OCI-LY1 (cell line): ENCODE measurements around the gene RAB24.

Experiments
- H2AFZ ChIP-seq: fragments of 200-600 bp; sonication (generic), shearing (Covaris generic); 2 replicates; pipeline ENCODE4 v1.6.0; 2014; ENCODE audit warnings: antibody characterized with exemption, mild to moderate bottlenecking, low read length
- H3F3A ChIP-seq: fragments of 200-600 bp; sonication (generic), shearing (Covaris generic); 2 replicates; pipeline ENCODE4 v1.6.0; 2014; ENCODE audit warnings: mild to moderate bottlenecking, antibody characterized with exemption, low read length, moderate library complexity; ENCODE audit not compliant: insufficient read depth
- H3K27ac ChIP-seq: fragments of 200-600 bp; sonication (generic); 2 replicates; pipeline ENCODE4 v1.5.1; 2014; ENCODE audit warnings: low read length, mixed run types, mild to moderate bottlenecking, low read depth; ENCODE audit not compliant: poor library complexity, severe bottlenecking
- H3K27me3 ChIP-seq: fragments of 200-600 bp; sonication (generic); 2 replicates; pipeline ENCODE4 v1.6.0; 2014; ENCODE audit warnings: antibody characterized with exemption, mild to moderate bottlenecking, low read length, moderate library complexity; ENCODE audit not compliant: insufficient read depth
- H3K36me3 ChIP-seq: fragments of 200-600 bp; sonication (generic); 2 replicates; pipeline ENCODE4 v1.6.1; 2014; ENCODE audit warnings: mild to moderate bottlenecking, antibody characterized with exemption, low read length, moderate library complexity, mixed read lengths; ENCODE audit not compliant: insufficient read depth
- H3K4me1 ChIP-seq: fragments of 200-600 bp; sonication (generic); 2 replicates; pipeline ENCODE4 v1.5.1; 2014; ENCODE audit warnings: mild to moderate bottlenecking, low read length, moderate library complexity; ENCODE audit not compliant: insufficient read depth, severe bottlenecking
- H3K4me2 ChIP-seq: fragments of 200-600 bp; sonication (generic), shearing (Covaris generic); 2 replicates; pipeline ENCODE4 v1.6.1; 2014; ENCODE audit warnings: low read length
- H3K4me3 ChIP-seq: fragments of 200-600 bp; sonication (generic); 2 replicates; pipeline ENCODE4 v1.5.1; 2014; ENCODE audit warnings: low read length, low read depth, mild to moderate bottlenecking, mixed read lengths; ENCODE audit not compliant: poor library complexity, severe bottlenecking
- H3K79me2 ChIP-seq: fragments of 200-600 bp; shearing (Covaris generic); 2 replicates; pipeline ENCODE4 v1.6.1; 2016; ENCODE audit warnings: mixed run types, low read length, mixed read lengths; ENCODE audit not compliant: insufficient read depth
- H3K9ac ChIP-seq: fragments of 200-600 bp; sonication (generic), shearing (Covaris generic); 2 replicates; pipeline ENCODE4 v1.6.1; 2014; ENCODE audit warnings: mild to moderate bottlenecking, low read length, mixed read lengths
- H3K9me2 ChIP-seq: fragments of 200-600 bp; sonication (generic), shearing (Covaris generic); 2 replicates; pipeline ENCODE4 v1.6.1; 2014; ENCODE audit warnings: low read depth, mild to moderate bottlenecking, low read length, mixed read lengths
- H3K9me3 ChIP-seq: fragments of 200-600 bp; shearing (Covaris generic); 2 replicates; pipeline ENCODE4 v1.6.1; 2014; ENCODE audit warnings: low read length, mixed read lengths
- H4K20me1 ChIP-seq: fragments of 200-600 bp; sonication (generic), shearing (Covaris generic); 2 replicates; pipeline ENCODE4 v1.6.0; 2016; ENCODE audit warnings: mild to moderate bottlenecking, low read length; ENCODE audit not compliant: insufficient read depth
- EZH2 ChIP-seq: fragments of 200-600 bp; sonication (generic), shearing (Covaris generic); IDR thresholded peaks from 2 replicates; pipeline ENCODE4 v1.8.0; 2017; ENCODE audit warnings: borderline replicate concordance, mixed run types, mild to moderate bottlenecking, antibody characterized with exemption, low read length, moderate library complexity, mixed read lengths
- TF ChIP-seq, protein P1 (sequence below): fragments of 200-600 bp; sonication (generic), shearing (Covaris generic); IDR thresholded peaks from 2 replicates; pipeline ENCODE4 v1.5.1; 2017; ENCODE audit warnings: mild to moderate bottlenecking, antibody characterized with exemption, low read length, moderate library complexity, mixed read lengths

The RAB24 gene

DNA sequence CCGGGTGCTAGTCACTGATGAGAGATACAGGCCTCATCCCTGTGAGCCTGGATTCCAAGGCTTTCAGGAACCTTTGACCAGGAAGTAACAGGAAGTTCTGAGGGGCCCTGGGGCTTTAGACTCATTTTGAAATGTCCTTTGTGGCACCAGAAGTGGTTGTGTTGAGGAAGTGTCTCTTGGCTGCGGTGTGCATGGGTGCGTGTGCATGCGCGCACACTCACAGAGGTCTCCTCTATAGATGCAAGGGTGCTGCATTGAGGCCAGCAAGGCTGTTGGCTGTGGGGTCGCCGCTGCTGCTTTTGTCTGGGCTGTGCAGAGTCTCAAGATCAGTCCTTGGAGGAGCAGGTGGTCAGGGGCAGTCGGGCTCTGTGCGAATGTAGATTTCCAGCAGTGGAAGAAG, 7.6 kb downstream of the RAB24 start:
- H3K36me3 ChIP-seq = peaks cover 72% of the 10 kb centered on the region
- H3K9me2 ChIP-seq = no peaks in the 10 kb centered on the region
- no peak overlapping the region for H2AFZ ChIP-seq
- no peak overlapping the region for H3K4me3 ChIP-seq
- peaks cover 29% of the 10 kb centered on the region for H3K4me1 ChIP-seq
- H3K9ac ChIP-seq = no peak overlapping the region
- H3K27ac ChIP-seq = no peak overlapping the region
- H3K9me3 ChIP-seq = no peaks in the 10 kb centered on the region
- no peak overlapping the region for H3K4me2 ChIP-seq
- no peaks in the 10 kb centered on the region for H3K27me3 ChIP-seq
- no peaks in the 10 kb centered on the region for H3K79me2 ChIP-seq
- TF ChIP-seq EZH2 = no peak
- TF ChIP-seq, protein P1, sequence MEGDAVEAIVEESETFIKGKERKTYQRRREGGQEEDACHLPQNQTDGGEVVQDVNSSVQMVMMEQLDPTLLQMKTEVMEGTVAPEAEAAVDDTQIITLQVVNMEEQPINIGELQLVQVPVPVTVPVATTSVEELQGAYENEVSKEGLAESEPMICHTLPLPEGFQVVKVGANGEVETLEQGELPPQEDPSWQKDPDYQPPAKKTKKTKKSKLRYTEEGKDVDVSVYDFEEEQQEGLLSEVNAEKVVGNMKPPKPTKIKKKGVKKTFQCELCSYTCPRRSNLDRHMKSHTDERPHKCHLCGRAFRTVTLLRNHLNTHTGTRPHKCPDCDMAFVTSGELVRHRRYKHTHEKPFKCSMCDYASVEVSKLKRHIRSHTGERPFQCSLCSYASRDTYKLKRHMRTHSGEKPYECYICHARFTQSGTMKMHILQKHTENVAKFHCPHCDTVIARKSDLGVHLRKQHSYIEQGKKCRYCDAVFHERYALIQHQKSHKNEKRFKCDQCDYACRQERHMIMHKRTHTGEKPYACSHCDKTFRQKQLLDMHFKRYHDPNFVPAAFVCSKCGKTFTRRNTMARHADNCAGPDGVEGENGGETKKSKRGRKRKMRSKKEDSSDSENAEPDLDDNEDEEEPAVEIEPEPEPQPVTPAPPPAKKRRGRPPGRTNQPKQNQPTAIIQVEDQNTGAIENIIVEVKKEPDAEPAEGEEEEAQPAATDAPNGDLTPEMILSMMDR = no peak
- H4K20me1 ChIP-seq = no peaks in the 10 kb centered on the region
- H3F3A ChIP-seq = no peaks in the 10 kb centered on the region; the same call in 1 of the 2 replicates

DNA sequence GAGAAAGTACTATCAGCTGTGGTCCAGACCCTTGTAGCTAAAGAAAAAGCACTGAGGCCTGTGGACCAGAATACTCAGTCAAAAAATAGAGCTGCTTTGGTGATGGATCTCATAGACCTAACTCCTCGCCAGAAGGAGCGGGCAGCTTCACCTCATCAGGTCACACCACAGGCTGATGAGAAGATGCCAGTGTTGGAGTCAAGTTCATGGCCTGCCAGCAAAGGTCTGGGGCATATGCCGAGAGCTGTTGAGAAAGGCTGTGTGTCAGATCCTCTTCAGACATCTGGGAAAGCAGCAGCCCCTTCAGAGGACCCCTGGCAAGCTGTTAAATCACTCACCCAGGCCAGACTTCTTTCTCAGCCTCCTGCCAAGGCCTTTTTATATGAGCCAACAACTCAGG, 8.9 kb downstream of the RAB24 start:
- Histone ChIP-seq H3K27me3 (no peaks in the 10 kb centered on the region), H2AFZ (no peak overlapping the region), H3F3A (no peaks in the 10 kb centered on the region), H3K4me1 (peaks cover 22% of the 10 kb centered on the region), H3K9me3 (no peaks in the 10 kb centered on the region), H3K79me2 (no peaks in the 10 kb centered on the region), H3K4me3 (no peak overlapping the region), H3K27ac (no peak overlapping the region), H3K4me2 (no peak overlapping the region), H3K9ac (no peak overlapping the region), H3K9me2 (no peaks in the 10 kb centered on the region), H3K36me3 (peaks cover 81% of the 10 kb centered on the region), H4K20me1 (no peaks in the 10 kb centered on the region)
- TF ChIP-seq, protein P1 = no peak
- TF ChIP-seq EZH2 = no peak

DNA sequence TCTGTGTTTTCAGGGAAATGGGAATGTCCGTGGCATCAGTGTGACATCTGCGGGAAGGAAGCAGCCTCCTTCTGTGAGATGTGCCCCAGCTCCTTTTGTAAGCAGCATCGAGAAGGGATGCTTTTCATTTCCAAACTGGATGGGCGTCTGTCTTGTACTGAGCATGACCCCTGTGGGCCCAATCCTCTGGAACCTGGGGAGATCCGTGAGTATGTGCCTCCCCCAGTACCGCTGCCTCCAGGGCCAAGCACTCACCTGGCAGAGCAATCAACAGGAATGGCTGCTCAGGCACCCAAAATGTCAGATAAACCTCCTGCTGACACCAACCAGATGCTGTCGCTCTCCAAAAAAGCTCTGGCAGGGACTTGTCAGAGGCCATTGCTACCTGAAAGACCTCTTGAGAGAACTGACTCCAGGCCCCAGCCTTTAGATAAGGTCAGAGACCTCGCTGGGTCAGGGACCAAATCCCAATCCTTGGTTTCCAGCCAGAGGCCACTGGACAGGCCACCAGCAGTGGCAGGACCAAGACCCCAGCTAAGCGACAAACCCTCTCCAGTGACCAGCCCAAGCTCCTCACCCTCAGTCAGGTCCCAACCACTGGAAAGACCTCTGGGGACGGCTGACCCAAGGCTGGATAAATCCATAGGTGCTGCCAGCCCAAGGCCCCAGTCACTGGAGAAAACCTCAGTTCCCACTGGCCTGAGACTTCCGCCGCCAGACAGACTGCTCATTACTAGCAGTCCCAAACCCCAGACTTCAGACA, 9.5 kb downstream of the RAB24 start:
- no peak overlapping the region for H3K4me3 ChIP-seq
- H3K4me2 ChIP-seq = no peak overlapping the region
- peaks cover 86% of the 10 kb centered on the region for H3K36me3 ChIP-seq
- H3K27me3 ChIP-seq = no peaks in the 10 kb centered on the region
- no peak overlapping the region for H3K9ac ChIP-seq
- H3K4me1 ChIP-seq = peaks cover 19% of the 10 kb centered on the region
- TF ChIP-seq, protein P1 = no peak
- no peak for TF ChIP-seq EZH2
- H4K20me1 ChIP-seq = no peaks in the 10 kb centered on the region
- H3K27ac ChIP-seq = no peak overlapping the region
- H2AFZ ChIP-seq = no peak overlapping the region
- no peaks in the 10 kb centered on the region for H3K9me3 ChIP-seq
- H3K9me2 ChIP-seq = no peaks in the 10 kb centered on the region
- no peaks in the 10 kb centered on the region for H3K79me2 ChIP-seq
- no peaks in the 10 kb centered on the region for H3F3A ChIP-seq
